PC-3 (cell line): ENCODE measurements around the gene PHETA1. TPM values are rescaled to one million over a fixed set of nuclear protein-coding genes. Genes with fewer than 3 reads are reported as not detected.

Experiments used
- ATAC-seq: fragments of 200-7000 bp; cut with Tn5 transposase; 2 replicates; pipeline ENCODE4 v1.9.1; 2020; ENCODE audit warnings: mild to moderate bottlenecking, moderate library complexity
- BruUV-seq: library from RNA; stranded (reverse); fragments of 400-500 nt; replicated peaks from 2 replicates; lab custom pipeline; 2021; lab: Mats Ljungman, UMichigan
- CTCF ChIA-PET: fragments of 300-600 bp; sonication (Branson Sonifier 250); formaldehyde crosslinking; loops from one replicate; lab custom pipeline; 2022; ENCODE audit warnings: antibody characterized with exemption; lab: Charles Lee
- POLR2A ChIA-PET: fragments of 300-600 bp; sonication (Branson Sonifier 250); formaldehyde crosslinking; loops from one replicate; lab custom pipeline; 2022; ENCODE audit warnings: antibody characterized with exemption; ENCODE audit not compliant: unreplicated experiment; lab: Charles Lee
- DNase-seq: peaks from one replicate; pipeline ENCODE4 v3.0.0-alpha.2; 2015
- H2AFZ ChIP-seq: fragments of 300-600 bp; sonication (generic); 2 replicates; pipeline ENCODE4 v1.6.0; 2016; ENCODE audit warnings: antibody characterized with exemption, low read length
- H3F3A ChIP-seq: fragments of 300-600 bp; sonication (generic); one replicate; pipeline ENCODE4 v1.6.0; 2017; ENCODE audit warnings: antibody characterized with exemption, low read length, control low read depth, mild to moderate bottlenecking; ENCODE audit not compliant: unreplicated experiment
- H3K27ac ChIP-seq: fragments of 300-600 bp; sonication (generic); 2 replicates; pipeline ENCODE4 v1.5.1; 2016; ENCODE audit warnings: mild to moderate bottlenecking, low read length
- H3K27me3 ChIP-seq: fragments of 300-600 bp; sonication (generic); 2 replicates; pipeline ENCODE4 v1.6.1; 2016; ENCODE audit warnings: low read length, mixed read lengths
- H3K36me3 ChIP-seq: fragments of 300-600 bp; sonication (generic); 2 replicates; pipeline ENCODE4 v1.6.1; 2016; ENCODE audit warnings: low read depth, mixed run types, low read length, mixed read lengths
- H3K4me1 ChIP-seq: fragments of 300-600 bp; sonication (generic); 2 replicates; pipeline ENCODE4 v1.5.1; 2016; ENCODE audit warnings: low read length; ENCODE audit not compliant: insufficient read depth
- H3K4me2 ChIP-seq: fragments of 300-600 bp; sonication (generic); 2 replicates; pipeline ENCODE4 v1.6.0; 2016; ENCODE audit warnings: low read length
- H3K4me3 ChIP-seq: fragments of 300-600 bp; sonication (generic); 2 replicates; pipeline ENCODE4 v1.5.1; 2016; ENCODE audit warnings: mild to moderate bottlenecking, low read length, mixed read lengths
- H3K79me2 ChIP-seq: fragments of 300-600 bp; sonication (generic); 2 replicates; pipeline ENCODE4 v1.6.1; 2017; ENCODE audit warnings: low read length, mixed read lengths
- H3K9ac ChIP-seq: fragments of 300-600 bp; sonication (generic); 2 replicates; pipeline ENCODE4 v1.6.0; 2016; ENCODE audit warnings: mild to moderate bottlenecking, low read length
- H3K9me2 ChIP-seq: fragments of 300-600 bp; sonication (generic); replicated peaks from 2 replicates; pipeline ENCODE4 v1.6.1; 2016; ENCODE audit warnings: mixed run types, low read length, mixed read lengths
- H3K9me3 ChIP-seq: fragments of 300-600 bp; sonication (generic); 2 replicates; pipeline ENCODE4 v1.6.1; 2016; ENCODE audit warnings: low read length, mixed read lengths
- H4K20me1 ChIP-seq: fragments of 300-600 bp; sonication (generic); 2 replicates; pipeline ENCODE4 v1.6.1; 2016; ENCODE audit warnings: low read length, mixed read lengths
- EZH2 ChIP-seq: fragments of 300-600 bp; sonication (generic); IDR thresholded peaks from one replicate; pipeline ENCODE4 v1.6.1; 2017; ENCODE audit warnings: antibody characterized with exemption, mild to moderate bottlenecking, low read length; ENCODE audit not compliant: unreplicated experiment
- EZH2phosphoT487 ChIP-seq: fragments of 300-600 bp; sonication (generic); IDR thresholded peaks from 2 replicates; pipeline ENCODE4 v1.6.1; 2018; ENCODE audit warnings: mild to moderate bottlenecking, antibody characterized with exemption, low read length, borderline replicate concordance
- intact Hi-C: fragments of 100-400 bp; cut with micrococcal nuclease; formaldehyde crosslinking; loops from 2 replicates; pipeline ENCODE4 v1.9.0; 2023
- total RNA-seq: library from RNA; depleted of rRNA; stranded (reverse); fragments of >200 nt; gene quantifications from 2 replicates; pipeline ENCODE4 v1.2.3, GENCODE V29; 2014
- TF ChIP-seq, protein P1 (sequence below): fragments of 300-600 bp; sonication (generic); conservative IDR thresholded peaks from 2 replicates; pipeline ENCODE4 v1.5.1; 2017; ENCODE audit warnings: antibody characterized with exemption, low read depth, mild to moderate bottlenecking, low read length

PHETA1 gene
- total RNA-seq, 1 experiment from 2014 or later, result 18.6 TPM

DNA sequence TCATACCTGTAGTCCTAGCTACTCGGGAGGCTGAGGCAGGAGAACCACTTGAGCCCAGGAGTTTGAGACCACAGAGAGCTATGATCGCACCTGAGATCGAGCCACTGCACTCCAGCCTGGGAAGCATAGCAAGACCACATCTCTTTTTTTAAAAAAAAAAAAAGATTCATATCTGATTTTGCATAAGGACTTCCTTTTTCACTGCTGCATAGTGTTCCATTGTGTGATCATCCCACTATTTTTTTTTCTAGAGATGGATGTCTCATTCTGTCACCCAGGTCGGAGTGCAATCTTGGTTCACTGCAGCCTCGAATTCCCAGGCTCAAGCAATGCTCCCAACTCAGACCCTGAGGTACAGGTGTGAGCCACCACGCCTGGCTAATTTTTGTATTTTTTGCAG, 50.4 kb downstream of the PHETA1 start:
- no peaks in the 10 kb centered on the region for H4K20me1 ChIP-seq
- no peak overlapping the region for H3K4me3 ChIP-seq
- H3K9me2 ChIP-seq, result no peaks in the 10 kb centered on the region
- POLR2A ChIA-PET, result no interaction called here
- H3K27ac ChIP-seq, result no peak overlapping the region
- no peaks in the 10 kb centered on the region for H3K27me3 ChIP-seq
- intact Hi-C loops, result no loop called here
- no peaks in the 10 kb centered on the region for H3F3A ChIP-seq
- CTCF ChIA-PET, result no interaction called here
- H3K4me2 ChIP-seq, result no peak overlapping the region
- no peak overlapping the region for H3K9ac ChIP-seq
- no peak overlapping the region for H2AFZ ChIP-seq
- peaks cover 13% of the 10 kb centered on the region for H3K4me1 ChIP-seq
- DNase-seq, result no peak
- ATAC-seq, result no peak
- TF ChIP-seq EZH2, result no peak
- TF ChIP-seq EZH2phosphoT487, result no peak
- TF ChIP-seq, protein P1, sequence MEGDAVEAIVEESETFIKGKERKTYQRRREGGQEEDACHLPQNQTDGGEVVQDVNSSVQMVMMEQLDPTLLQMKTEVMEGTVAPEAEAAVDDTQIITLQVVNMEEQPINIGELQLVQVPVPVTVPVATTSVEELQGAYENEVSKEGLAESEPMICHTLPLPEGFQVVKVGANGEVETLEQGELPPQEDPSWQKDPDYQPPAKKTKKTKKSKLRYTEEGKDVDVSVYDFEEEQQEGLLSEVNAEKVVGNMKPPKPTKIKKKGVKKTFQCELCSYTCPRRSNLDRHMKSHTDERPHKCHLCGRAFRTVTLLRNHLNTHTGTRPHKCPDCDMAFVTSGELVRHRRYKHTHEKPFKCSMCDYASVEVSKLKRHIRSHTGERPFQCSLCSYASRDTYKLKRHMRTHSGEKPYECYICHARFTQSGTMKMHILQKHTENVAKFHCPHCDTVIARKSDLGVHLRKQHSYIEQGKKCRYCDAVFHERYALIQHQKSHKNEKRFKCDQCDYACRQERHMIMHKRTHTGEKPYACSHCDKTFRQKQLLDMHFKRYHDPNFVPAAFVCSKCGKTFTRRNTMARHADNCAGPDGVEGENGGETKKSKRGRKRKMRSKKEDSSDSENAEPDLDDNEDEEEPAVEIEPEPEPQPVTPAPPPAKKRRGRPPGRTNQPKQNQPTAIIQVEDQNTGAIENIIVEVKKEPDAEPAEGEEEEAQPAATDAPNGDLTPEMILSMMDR, result no peak
- H3K9me3 ChIP-seq, result no peaks in the 10 kb centered on the region
- no peaks in the 10 kb centered on the region for H3K79me2 ChIP-seq
- no TSS peak for BruUV-seq
- H3K36me3 ChIP-seq, result no peaks in the 10 kb centered on the region

DNA sequence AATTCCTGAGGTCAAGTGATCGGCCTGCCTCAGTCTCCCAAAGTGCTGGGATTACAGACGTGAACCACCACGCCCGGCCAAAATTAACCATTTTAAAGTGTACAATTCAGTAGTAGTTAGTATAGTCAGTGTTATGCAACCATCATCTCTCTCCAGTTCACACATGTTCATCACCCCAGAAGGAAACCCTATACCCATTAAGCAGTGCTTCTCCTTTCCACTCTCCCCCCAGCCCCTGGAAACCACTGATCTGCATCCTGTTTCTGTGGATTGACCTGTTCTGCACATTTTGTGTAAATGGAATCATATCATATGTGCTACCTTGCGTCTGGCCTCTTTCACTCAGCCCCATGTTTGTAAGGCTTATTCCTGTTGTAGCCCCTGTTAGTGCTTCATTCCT, 52.2 kb downstream of the PHETA1 start:
- H3F3A ChIP-seq, result no peaks in the 10 kb centered on the region
- H3K9ac ChIP-seq, result no peak overlapping the region
- no peak for TF ChIP-seq EZH2
- TF ChIP-seq EZH2phosphoT487, result no peak
- TF ChIP-seq, protein P1, result no peak
- H3K9me2 ChIP-seq, result no peaks in the 10 kb centered on the region
- H2AFZ ChIP-seq, result no peak overlapping the region
- H3K79me2 ChIP-seq, result no peaks in the 10 kb centered on the region
- no peaks in the 10 kb centered on the region for H4K20me1 ChIP-seq
- H3K4me2 ChIP-seq, result no peak overlapping the region
- intact Hi-C loops, result no loop called here
- no peak overlapping the region for H3K27ac ChIP-seq
- no peaks in the 10 kb centered on the region for H3K36me3 ChIP-seq
- ChIA-PET CTCF (interaction anchor here (0.6 kb wide), 1 partner anchor 270 kb away, joined by 3 read pairs; no protein-coding TSS in a partner anchor), POLR2A (no interaction called here)
- BruUV-seq, result no TSS peak
- H3K4me1 ChIP-seq, result peaks cover 28% of the 10 kb centered on the region
- no peaks in the 10 kb centered on the region for H3K9me3 ChIP-seq
- H3K4me3 ChIP-seq, result no peak overlapping the region
- DNase-seq (no peak), ATAC-seq (no peak)
- H3K27me3 ChIP-seq, result no peaks in the 10 kb centered on the region

DNA sequence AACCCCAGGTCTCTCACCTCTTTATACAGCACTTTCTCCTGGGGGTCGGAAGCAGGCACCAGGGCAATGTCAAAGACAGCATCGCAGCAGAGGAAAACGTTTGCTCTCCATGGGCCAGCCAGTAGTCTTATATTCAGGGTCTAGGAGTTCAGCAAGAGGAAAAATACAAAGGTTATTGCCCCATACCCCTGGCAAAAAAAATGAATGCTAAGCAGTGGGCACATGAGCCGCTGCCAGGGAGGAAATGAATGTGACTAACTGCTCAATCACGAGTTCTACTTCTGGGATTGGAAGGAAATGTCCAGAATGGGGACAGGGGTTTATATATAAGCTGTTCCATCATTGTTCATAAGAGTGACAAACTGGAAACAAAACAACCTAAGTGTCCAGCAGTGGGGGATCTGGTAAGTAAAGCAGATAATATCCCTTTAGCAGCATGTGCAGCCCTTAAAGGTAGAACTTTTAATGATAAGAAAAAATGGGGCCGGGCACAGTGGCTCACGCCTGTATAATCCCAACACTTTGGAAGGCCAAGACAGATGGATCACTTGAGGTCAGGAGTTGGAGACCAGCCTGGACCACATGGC, 53.8 kb downstream of the PHETA1 start:
- Histone ChIP-seq H3K27me3 (no peaks in the 10 kb centered on the region), H3K27ac (no peak overlapping the region), H3K36me3 (no peaks in the 10 kb centered on the region), H3K79me2 (no peaks in the 10 kb centered on the region), H3K4me3 (no peak overlapping the region), H3F3A (no peaks in the 10 kb centered on the region), H3K4me2 (0 out of 2 replicates have a peak overlapping the region, but pooled peaks have one; percentile 11), H3K4me1 (peaks cover 28% of the 10 kb centered on the region), H3K9me2 (no peaks in the 10 kb centered on the region), H3K9me3 (no peaks in the 10 kb centered on the region), H2AFZ (no peak overlapping the region), H3K9ac (no peak overlapping the region), H4K20me1 (no peaks in the 10 kb centered on the region)
- ChIA-PET POLR2A (no interaction called here), CTCF (interaction anchor here (0.6 kb wide), 1 partner anchor 214 kb away, joined by 3 read pairs; no protein-coding TSS in a partner anchor)
- TF ChIP-seq, protein P1, result no peak
- TF ChIP-seq EZH2 (no peak), EZH2phosphoT487 (no peak)
- no TSS peak for BruUV-seq
- intact Hi-C loops, result loop anchor here (2.0 to 5.0 kb wide), 4 partner anchors 43 to 420 kb away; no protein-coding TSS in a partner anchor
- ATAC-seq (0 out of 2 replicates have a peak, but pooled peaks have one; percentile 12), DNase-seq (peak; percentile 55)
